Ishikawa (cell line): Measurements from ENCODE around the gene SORBS2.

Experiments
- CEBPB ChIP-seq: IDR thresholded peaks from 2 replicates; pipeline ENCODE4 v1.6.1; 2012
- EGR1 ChIP-seq: IDR thresholded peaks from 2 replicates; pipeline ENCODE4 v1.6.1; 2012
- EP300 ChIP-seq: IDR thresholded peaks from 2 replicates; pipeline ENCODE4 v1.6.1; 2012; ENCODE audit warnings: borderline replicate concordance
- FOXM1 ChIP-seq: IDR thresholded peaks from 2 replicates; pipeline ENCODE4 v1.6.1; 2012; ENCODE audit warnings: low read depth, borderline replicate concordance
- RAD21 ChIP-seq: IDR thresholded peaks from 2 replicates; pipeline ENCODE4 v1.6.1; 2012; ENCODE audit warnings: low read depth
- REST ChIP-seq: IDR thresholded peaks from 2 replicates; pipeline ENCODE4 v1.6.1; 2012; ENCODE audit warnings: low read depth, mild to moderate bottlenecking
- TAF1 ChIP-seq: IDR thresholded peaks from 2 replicates; pipeline ENCODE4 v1.6.1; 2012; ENCODE audit warnings: low read depth, mild to moderate bottlenecking
- TCF12 ChIP-seq: IDR thresholded peaks from 2 replicates; pipeline ENCODE4 v1.6.1; 2012; ENCODE audit warnings: low read depth
- TEAD4 ChIP-seq: IDR thresholded peaks from 2 replicates; pipeline ENCODE4 v1.6.1; 2012
- USF1 ChIP-seq: IDR thresholded peaks from 2 replicates; pipeline ENCODE4 v1.6.1; 2012
- YY1 ChIP-seq: IDR thresholded peaks from 2 replicates; pipeline ENCODE4 v1.6.1; 2012; ENCODE audit warnings: low read depth
- ZBTB7A ChIP-seq: IDR thresholded peaks from 2 replicates; pipeline ENCODE4 v1.6.1; 2012; ENCODE audit warnings: low read depth
- TF ChIP-seq, protein P1 (sequence below): IDR thresholded peaks from 2 replicates; pipeline ENCODE4 v1.6.1; 2012

DNA sequence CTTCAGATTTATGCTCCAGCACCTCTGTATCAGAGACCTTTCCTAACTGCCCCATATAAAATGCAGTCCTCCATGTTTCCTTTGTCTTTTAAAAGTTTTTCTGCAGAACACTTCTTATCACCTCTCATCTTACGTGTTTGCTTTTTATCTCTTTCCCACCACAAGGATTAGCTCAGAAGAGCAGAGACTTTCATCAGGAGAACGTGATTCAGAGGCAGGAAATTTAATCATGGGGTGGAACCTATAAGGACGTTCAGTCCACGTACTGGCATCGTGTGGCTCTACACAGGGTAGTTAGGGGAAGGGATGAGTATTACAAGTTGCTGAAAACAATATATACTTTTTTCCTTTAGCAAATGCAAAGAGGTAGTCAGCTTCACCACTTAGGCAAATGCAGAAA, 98.7 kb downstream of the SORBS2 start:
- TF ChIP-seq TEAD4: no peak
- TF ChIP-seq REST: no peak
- TF ChIP-seq, protein P1, sequence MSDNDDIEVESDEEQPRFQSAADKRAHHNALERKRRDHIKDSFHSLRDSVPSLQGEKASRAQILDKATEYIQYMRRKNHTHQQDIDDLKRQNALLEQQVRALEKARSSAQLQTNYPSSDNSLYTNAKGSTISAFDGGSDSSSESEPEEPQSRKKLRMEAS: no peak
- TF ChIP-seq RAD21: no peak
- TF ChIP-seq EGR1: no peak
- no peak for TF ChIP-seq FOXM1
- TF ChIP-seq EP300: no peak
- TF ChIP-seq TAF1: no peak
- TF ChIP-seq TCF12: no peak
- no peak for TF ChIP-seq YY1
- TF ChIP-seq USF1: no peak
- no peak for TF ChIP-seq CEBPB
- TF ChIP-seq ZBTB7A: no peak
